Stimulated activated CD4-positive, alpha-beta T cell treated with anti-CD3 and anti-CD28 coated beads, Interleukin-4, amount 100 ng/mL, for 1 hour (primary cell): ENCODE data around the gene SAE1.

ENCODE experiments used
- DNase-seq: peaks from one replicate; pipeline ENCODE4 v3.0.0-alpha.2; 2020

The SAE1 gene

DNA sequence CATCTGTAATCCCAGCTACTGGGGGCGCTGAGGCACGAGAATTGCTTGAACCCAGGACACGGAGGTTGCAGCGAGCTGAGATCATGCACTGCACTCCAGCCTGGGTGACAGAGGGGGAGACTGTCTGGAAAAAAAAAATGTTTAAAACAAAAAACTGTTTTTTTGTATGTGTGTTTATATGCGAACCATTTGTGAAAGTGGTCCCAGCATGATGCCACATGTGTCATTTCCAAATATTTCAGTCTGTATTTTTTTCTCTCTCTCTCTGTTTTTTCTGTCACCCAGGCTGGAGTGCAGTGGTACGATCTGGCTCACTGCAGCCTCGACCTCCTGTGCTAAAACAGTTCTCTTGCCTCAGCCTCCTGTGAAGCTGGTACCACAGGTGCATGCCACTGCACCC lies 37.4 kb downstream of the SAE1 start:
- DNase-seq: no peak

- DNase-seq: no peak
These were observed 42.2 kb downstream of the SAE1 start for GRCh38 chr19:47172666-47173455.

DNA sequence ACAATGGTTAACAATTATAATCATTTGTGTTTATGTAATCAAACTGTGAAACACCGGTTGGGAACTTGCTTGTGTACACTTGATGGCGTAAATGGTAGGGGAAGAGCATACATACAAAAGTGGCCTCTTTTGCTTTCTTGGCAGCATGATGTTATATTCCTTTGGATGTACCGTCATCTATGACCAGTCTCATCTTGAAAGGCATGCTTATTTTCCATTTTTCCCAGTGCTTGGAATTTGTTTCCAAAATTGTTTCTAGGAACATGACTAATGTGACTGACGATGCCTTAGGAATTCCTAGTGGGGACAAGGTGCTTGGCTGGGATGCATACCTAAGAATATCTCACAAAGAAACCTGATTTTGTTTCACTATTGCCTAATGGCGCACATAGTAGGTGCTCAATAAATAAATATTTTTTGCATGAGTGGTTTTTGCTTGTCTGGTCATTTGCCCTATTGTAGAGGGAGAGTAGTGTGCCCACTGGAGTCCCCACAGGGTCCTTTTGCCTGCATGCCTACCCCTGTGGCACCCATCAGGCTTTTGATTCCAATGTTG lies 45.5 kb downstream of the SAE1 start:
- no peak for DNase-seq

GRCh38 chr19:47176627-47177090 lies 46.0 kb downstream of the SAE1 start:
- DNase-seq: peak; percentile 10

DNA sequence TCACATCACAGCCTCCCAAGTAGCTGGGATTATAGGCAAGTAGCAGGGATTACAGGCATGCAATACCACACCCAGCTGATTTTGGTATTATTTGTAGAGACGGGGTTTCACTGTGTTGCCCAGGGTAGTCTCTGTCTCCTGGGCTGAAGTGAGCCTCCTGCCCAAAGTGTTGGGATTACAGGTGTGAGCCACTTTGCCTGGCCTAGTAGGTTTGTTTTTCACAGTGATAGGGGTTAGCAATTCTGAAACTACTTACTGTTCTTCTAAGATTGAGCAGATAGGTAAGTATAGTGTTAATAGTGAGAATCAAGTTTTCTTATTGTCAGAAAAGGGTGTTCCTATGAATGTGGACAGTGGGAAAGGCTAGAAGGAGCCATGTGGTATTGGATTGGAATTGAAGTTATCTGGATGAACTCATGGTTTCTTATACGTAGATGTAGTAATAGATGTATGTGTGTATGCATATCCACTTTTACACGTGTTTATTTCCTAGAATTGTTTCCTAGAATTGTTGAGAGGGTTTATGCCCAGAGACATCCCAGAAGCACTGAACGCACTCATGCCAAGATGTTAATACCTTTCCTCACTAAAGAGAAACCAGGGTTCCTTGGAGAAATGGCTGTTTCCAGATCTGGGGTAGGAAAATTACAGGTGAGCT lies 49.1 kb downstream of the SAE1 start:
- no peak for DNase-seq

DNA sequence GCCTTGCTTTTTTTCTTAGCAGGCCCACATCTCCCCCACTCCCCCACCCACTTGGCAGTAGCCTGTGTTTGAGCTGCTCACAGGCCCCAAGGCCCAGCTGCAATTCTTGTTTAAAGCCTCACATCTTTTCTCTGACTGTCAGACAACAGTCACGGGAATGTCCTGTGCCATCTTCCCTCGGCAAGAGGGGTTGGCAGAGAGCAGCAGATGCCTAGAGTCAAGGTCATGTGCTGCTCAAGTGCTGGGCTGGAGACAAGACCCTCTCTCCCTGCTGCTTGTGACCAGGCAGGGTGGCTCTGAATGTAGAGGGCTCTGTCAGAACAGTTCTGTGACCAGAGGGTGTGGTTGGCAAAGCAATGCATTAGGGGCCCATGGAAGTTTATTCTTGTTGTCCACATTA lies 53.0 kb downstream of the SAE1 start:
- no peak for DNase-seq

- peak; percentile 76 for DNase-seq
These were observed 56.1 kb downstream of the SAE1 start for GRCh38 chr19:47186446-47187334.

GRCh38 chr19:47187335-47187655 lies 56.7 kb downstream of the SAE1 start:
- no peak for DNase-seq

- DNase-seq: no peak
These were observed 57.2 kb downstream of the SAE1 start for GRCh38 chr19:47187797-47188196.

GRCh38 chr19:47188507-47189033 lies 57.9 kb downstream of the SAE1 start:
- no peak for DNase-seq

DNA sequence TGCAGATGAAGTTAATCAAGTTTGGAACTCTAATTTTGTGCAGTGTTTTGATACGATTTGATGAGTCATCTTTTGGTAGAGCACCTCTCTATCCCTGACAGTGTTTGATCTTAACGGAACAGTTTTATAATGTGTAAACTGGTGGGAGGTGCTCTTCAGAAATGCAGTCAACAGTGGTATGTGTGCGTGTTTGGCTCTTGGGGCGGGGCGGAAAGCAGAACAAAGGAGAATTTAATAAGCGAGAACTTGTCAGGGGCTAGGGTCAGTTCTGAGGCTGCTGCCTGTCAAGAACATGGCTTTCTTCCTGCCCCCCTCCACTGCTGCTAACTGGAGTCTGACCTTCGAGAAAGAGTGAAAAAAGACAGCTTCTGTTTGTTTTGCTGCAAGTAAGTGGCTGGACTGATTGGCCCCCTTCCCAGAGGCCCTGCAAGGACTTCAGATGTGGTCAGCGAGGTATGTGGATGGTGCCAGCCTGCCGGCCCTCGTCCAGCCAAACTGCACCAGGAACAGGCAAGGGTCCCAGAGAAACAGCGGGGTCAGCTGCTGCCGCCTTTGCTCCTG lies 59.6 kb downstream of the SAE1 start:
- DNase-seq: peak; percentile 71

DNA sequence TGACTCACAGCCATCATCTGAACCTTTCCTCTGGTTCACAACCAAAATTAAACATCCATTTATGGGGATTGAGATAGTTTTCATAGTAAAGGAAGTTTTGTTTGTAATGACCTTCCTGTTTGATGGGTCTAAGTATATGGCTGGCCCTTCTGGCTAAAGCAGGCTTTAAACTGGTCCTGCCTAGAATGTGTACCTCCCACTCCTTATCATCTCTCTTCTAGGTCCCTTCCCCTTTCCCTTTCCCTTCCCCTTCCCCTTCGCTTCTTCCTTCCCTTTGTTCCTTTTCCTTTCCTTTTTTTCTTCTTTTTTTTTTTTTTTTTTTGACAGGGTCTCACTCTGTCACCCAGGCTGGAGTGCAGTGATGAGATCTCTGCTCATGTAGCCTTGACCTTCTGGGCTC lies 64.8 kb downstream of the SAE1 start:
- DNase-seq: no peak

- DNase-seq: no peak
These were observed 66.5 kb downstream of the SAE1 start for GRCh38 chr19:47197141-47197540.

DNA sequence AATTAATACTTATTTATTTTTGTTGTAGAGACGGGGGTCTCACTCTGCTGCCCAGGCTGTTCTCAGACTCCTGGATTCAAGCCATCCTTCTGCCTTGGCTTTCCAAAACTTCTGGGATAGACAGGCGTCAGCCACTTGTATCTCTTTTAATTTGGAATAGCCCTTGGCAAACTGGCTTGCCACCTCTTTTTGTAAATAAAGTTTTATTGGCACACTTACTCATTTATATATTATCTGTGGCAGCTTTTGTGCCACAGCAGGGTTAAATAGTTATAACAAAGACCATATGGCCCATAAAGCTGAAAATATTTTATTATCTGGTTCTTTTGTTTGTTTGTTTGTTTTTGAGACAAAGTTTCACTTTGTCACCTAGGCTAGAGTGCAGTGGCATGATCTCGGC lies 69.9 kb downstream of the SAE1 start:
- no peak for DNase-seq

DNA sequence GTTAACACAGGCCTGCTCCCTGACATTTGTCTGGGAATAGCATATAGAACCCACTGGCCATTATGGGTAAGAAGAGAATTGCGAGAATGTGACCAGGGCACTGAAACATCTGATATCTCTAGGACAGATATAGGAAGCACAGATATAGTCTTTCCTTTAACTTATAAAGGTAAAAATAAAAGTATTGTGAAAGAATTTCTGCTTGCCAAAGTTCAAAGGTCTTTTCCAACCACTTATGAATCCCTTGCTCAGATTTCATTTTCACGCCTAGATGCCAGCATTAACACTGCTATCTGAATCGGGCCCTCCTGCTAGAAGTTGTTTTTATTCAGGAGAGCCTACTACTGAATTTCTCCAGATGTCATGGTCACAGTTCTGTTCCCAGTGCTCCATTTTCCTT lies 72.6 kb downstream of the SAE1 start:
- DNase-seq: no peak

DNA sequence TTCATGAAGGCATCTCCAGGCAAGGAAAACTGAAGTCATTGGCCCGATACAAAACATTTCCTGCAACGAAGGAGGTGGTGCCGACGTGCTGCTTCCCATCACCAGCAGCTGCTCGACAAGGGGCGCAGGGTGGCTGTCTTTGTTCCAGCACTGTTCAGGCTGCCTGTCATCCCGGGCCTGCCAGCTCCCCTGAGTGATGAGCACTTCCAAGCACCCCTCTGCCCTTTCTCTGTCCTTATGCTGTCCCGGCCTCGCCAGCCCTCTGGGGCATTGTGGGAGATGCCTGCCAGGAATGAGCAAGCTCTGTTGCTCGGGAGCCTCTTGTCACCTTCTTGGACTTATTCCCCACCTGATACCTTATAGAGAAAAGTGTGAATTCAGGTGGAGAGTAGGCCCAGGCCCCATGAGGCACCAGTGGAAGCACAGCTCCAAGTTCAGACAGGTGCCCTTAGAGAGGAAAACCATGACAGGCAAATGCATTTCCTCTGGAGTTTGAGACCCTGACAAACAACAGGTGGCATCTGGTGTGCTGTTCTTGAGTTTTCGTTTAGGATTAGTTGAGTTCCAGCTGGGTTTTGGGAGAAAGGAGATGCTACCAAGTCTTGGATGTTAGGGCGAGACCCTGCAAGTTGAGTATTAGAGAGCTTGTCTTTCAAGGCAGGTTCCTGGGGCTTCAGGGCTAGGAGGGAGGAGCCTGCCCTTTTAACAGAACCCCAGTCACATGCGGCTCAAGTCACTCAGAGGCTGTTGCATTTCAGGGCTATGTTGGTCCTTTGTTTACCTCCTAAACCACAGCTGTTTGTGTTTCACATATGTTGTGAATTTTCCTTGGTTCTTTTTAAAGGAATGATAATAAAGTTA lies 78.9 kb downstream of the SAE1 start:
- DNase-seq: no peak

GRCh38 chr19:47210180-47210490 lies 79.5 kb downstream of the SAE1 start:
- DNase-seq: no peak

DNA sequence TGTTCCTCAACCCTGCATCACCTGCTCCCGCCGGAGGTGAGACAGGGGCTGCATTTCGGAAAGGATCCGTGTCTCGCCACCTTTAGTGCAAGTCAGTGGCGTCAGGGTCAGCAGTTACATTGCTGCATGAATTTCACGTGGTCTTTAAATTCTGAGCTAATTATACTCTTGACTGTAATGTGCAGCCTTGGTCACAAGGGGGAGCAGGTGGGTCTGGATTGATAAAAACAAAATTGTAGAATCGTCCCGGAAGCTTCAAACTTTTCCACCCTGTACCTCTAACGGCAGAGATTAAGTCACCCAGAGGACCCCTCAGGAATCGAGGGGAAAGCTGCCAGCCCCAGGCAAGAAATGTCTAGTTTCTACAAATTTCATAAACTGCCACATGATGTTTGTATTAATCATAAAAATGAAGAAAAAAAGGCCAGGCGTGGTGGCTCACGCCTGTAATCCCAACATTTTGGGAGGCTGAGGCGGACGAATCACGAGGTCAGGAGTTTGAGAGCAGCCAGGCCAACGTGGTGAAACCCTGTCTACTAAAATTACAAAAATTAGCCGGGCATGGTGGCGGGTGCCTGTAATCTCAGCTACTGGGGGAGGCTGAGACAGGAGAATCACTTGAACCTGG lies 80.2 kb downstream of the SAE1 start:
- peak; percentile 72 for DNase-seq

GRCh38 chr19:47215581-47215980 lies 84.9 kb downstream of the SAE1 start:
- no peak for DNase-seq

- DNase-seq: no peak
These were observed 90.6 kb downstream of the SAE1 start for GRCh38 chr19:47221080-47221841.

DNA sequence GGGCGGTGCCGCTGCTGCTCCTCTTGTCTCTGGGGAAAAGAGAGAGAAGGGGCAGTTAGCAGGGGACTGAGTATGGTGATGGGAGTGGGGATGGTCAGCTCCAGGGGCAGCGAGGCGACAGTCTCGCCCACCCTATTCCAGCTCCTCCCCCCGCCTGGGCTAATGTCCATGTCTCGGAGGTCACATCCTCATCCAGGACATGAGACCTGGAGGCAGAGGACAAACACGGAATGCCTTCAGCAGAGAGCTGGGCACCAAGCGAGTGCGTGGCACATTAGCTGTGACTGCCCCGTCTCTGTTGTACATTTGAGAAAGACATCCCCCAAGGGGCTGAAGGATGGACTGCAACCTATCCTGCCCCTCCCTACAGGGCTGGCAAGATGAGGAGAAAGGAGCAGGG lies 91.3 kb downstream of the SAE1 start:
- no peak for DNase-seq
